Neural cell (in vitro differentiated cells): ENCODE results near the gene LILRB4. TPM values are rescaled to one million over a fixed set of nuclear protein-coding genes. Genes with fewer than 3 reads are reported as not detected.

Experiments
- H2AFZ ChIP-seq: fragments of 200-600, 300-800 bp; sonication (generic), shearing (Covaris generic); 2 replicates; pipeline ENCODE4 v1.6.0; 2014; ENCODE audit warnings: low read depth, mild to moderate bottlenecking, antibody characterized with exemption, low read length, moderate library complexity
- H3F3A ChIP-seq: fragments of 200-600 bp; shearing (Covaris generic); 2 replicates; pipeline ENCODE4 v1.6.1; 2016; ENCODE audit warnings: mild to moderate bottlenecking, moderate library complexity, mixed read lengths, antibody characterized with exemption, low read length; ENCODE audit not compliant: insufficient read depth, poor library complexity, severe bottlenecking
- H3K27ac ChIP-seq: fragments of 200-600, 300-800 bp; sonication (generic), shearing (Covaris generic); 2 replicates; pipeline ENCODE4 v1.5.1; 2014; ENCODE audit warnings: mild to moderate bottlenecking, low read length, moderate library complexity
- H3K27me3 ChIP-seq: fragments of 300-800, 200-600 bp; sonication (generic), shearing (Covaris generic); 2 replicates; pipeline ENCODE4 v1.6.0; 2014; ENCODE audit warnings: mild to moderate bottlenecking, low read depth, low read length, moderate library complexity; ENCODE audit not compliant: insufficient read depth
- H3K36me3 ChIP-seq: fragments of 300-800, 200-600 bp; sonication (generic), shearing (Covaris generic); 2 replicates; pipeline ENCODE4 v1.5.1; 2014; ENCODE audit warnings: mild to moderate bottlenecking, antibody characterized with exemption, low read length, moderate library complexity; ENCODE audit not compliant: insufficient read depth
- H3K4me2 ChIP-seq: fragments of 300-800, 200-600 bp; sonication (generic), shearing (Covaris generic); 2 replicates; pipeline ENCODE4 v1.6.0; 2014; ENCODE audit warnings: mild to moderate bottlenecking, low read length
- H3K4me3 ChIP-seq: fragments of 300-800, 200-600 bp; sonication (generic), shearing (Covaris generic); 2 replicates; pipeline ENCODE4 v1.5.1; 2014; ENCODE audit warnings: mild to moderate bottlenecking, low read length, moderate library complexity
- H3K79me2 ChIP-seq: fragments of 200-600 bp; shearing (Covaris generic); replicated peaks from 2 replicates; pipeline ENCODE4 v1.6.0; 2014; ENCODE audit warnings: mild to moderate bottlenecking, low read length, moderate library complexity; ENCODE audit not compliant: insufficient read depth
- H3K9ac ChIP-seq: fragments of 300-800, 200-600 bp; sonication (generic), shearing (Covaris generic); 2 replicates; pipeline ENCODE4 v1.6.1; 2016; ENCODE audit warnings: mild to moderate bottlenecking, low read length, mixed read lengths
- H3K9me2 ChIP-seq: fragments of 200-600 bp; shearing (Covaris generic); 2 replicates; pipeline ENCODE4 v1.6.1; 2016; ENCODE audit warnings: mild to moderate bottlenecking, low read length, mixed read lengths; ENCODE audit not compliant: insufficient read depth
- H3K9me3 ChIP-seq: fragments of 200-600, 300-800 bp; sonication (generic), shearing (Covaris generic); 2 replicates; pipeline ENCODE4 v1.6.1; 2016; ENCODE audit warnings: mild to moderate bottlenecking, mixed run types, low read length, moderate library complexity, mixed read lengths
- H4K20me1 ChIP-seq: fragments of 200-600 bp; shearing (Covaris generic); 2 replicates; pipeline ENCODE4 v1.6.1; 2016; ENCODE audit warnings: mild to moderate bottlenecking, mixed run types; ENCODE audit not compliant: insufficient read depth
- CTCF ChIP-seq: fragments of 450-650 bp; IDR thresholded peaks from 2 replicates; pipeline ENCODE4 v1.5.1; 2014; ENCODE audit warnings: antibody characterized with exemption, mild to moderate bottlenecking, moderate library complexity; ENCODE audit not compliant: poor library complexity, severe bottlenecking
- EP300 ChIP-seq: fragments of 450-650 bp; conservative IDR thresholded peaks from 2 replicates; pipeline ENCODE4 v1.6.1; 2014; ENCODE audit warnings: antibody characterized with exemption, mild to moderate bottlenecking, moderate library complexity; ENCODE audit not compliant: poor library complexity, severe bottlenecking
- EZH2 ChIP-seq: fragments of 200-600, 300-800 bp; shearing (Covaris generic), sonication (generic); IDR thresholded peaks from 2 replicates; pipeline ENCODE4 v1.6.1; 2014; ENCODE audit warnings: antibody characterized with exemption, low read length, borderline replicate concordance, mild to moderate bottlenecking; ENCODE audit not compliant: insufficient read depth, poor library complexity, severe bottlenecking
- MXI1 ChIP-seq: fragments of 450-650 bp; conservative IDR thresholded peaks from 2 replicates; pipeline ENCODE4 v1.6.1; 2014; ENCODE audit warnings: antibody characterized with exemption, mild to moderate bottlenecking; ENCODE audit not compliant: poor library complexity, severe bottlenecking
- POLR2AphosphoS5 ChIP-seq: IDR thresholded peaks from 2 replicates; pipeline ENCODE4 v1.6.1; 2012
- RAD21 ChIP-seq: fragments of 450-650 bp; conservative IDR thresholded peaks from 2 replicates; pipeline ENCODE4 v1.6.1; 2014; ENCODE audit warnings: antibody characterized with exemption, mild to moderate bottlenecking, moderate library complexity
- SMC3 ChIP-seq: fragments of 450-650 bp; conservative IDR thresholded peaks from 2 replicates; pipeline ENCODE4 v1.6.1; 2014; ENCODE audit warnings: antibody characterized with exemption, mild to moderate bottlenecking, moderate library complexity; ENCODE audit not compliant: poor library complexity
- TAF1 ChIP-seq: IDR thresholded peaks from 2 replicates; pipeline ENCODE4 v1.6.1; 2012; ENCODE audit warnings: low read depth
- polyA plus RNA-seq: library from polyadenylated mRNA; depleted of rRNA; stranded (reverse); fragments of >200 nt; gene quantifications from 2 replicates; pipeline ENCODE4 v1.2.3, GENCODE V29; 2014
- TF ChIP-seq, protein P1 (sequence below): IDR thresholded peaks from 2 replicates; pipeline ENCODE4 v1.6.1; 2012; ENCODE audit warnings: borderline replicate concordance

The LILRB4 gene
- polyA plus RNA-seq, 1 donor from 2014 or later = not detected

DNA sequence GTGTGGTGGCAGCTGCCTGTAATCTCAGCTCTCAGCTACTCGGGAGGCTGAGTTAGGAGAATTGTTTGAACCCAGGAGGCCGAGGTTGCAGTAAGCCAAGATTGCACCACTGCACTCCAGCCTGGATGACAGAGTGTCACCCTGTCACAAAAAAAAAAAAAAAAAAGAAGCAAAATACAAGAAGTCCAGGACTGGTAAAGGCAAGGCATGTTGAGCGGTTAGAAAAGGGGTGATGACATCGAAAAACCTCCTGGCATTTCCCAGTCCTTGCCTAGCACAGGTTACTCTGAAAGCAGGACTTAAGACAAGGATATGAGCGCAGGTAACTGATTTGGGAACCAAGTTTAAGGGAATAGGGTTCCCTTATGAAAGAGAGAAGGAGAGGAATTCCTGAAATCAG, 2.5 kb upstream of the LILRB4 start:
- H3K9me3 ChIP-seq = no peaks in the 10 kb centered on the region
- H4K20me1 ChIP-seq = no peaks in the 10 kb centered on the region
- H3F3A ChIP-seq = no peaks in the 10 kb centered on the region
- no peak overlapping the region for H3K27ac ChIP-seq
- no peak overlapping the region for H3K9ac ChIP-seq
- H3K27me3 ChIP-seq = no peaks in the 10 kb centered on the region
- no peak overlapping the region for H3K4me3 ChIP-seq
- H3K9me2 ChIP-seq = no peaks in the 10 kb centered on the region
- H2AFZ ChIP-seq = no peak overlapping the region
- no peaks in the 10 kb centered on the region for H3K79me2 ChIP-seq
- H3K36me3 ChIP-seq = no peaks in the 10 kb centered on the region
- TF ChIP-seq RAD21 (no peak), EP300 (no peak), POLR2AphosphoS5 (no peak), EZH2 (no peak), CTCF (no peak), SMC3 (no peak), MXI1 (no peak), TAF1 (no peak)
- TF ChIP-seq, protein P1, sequence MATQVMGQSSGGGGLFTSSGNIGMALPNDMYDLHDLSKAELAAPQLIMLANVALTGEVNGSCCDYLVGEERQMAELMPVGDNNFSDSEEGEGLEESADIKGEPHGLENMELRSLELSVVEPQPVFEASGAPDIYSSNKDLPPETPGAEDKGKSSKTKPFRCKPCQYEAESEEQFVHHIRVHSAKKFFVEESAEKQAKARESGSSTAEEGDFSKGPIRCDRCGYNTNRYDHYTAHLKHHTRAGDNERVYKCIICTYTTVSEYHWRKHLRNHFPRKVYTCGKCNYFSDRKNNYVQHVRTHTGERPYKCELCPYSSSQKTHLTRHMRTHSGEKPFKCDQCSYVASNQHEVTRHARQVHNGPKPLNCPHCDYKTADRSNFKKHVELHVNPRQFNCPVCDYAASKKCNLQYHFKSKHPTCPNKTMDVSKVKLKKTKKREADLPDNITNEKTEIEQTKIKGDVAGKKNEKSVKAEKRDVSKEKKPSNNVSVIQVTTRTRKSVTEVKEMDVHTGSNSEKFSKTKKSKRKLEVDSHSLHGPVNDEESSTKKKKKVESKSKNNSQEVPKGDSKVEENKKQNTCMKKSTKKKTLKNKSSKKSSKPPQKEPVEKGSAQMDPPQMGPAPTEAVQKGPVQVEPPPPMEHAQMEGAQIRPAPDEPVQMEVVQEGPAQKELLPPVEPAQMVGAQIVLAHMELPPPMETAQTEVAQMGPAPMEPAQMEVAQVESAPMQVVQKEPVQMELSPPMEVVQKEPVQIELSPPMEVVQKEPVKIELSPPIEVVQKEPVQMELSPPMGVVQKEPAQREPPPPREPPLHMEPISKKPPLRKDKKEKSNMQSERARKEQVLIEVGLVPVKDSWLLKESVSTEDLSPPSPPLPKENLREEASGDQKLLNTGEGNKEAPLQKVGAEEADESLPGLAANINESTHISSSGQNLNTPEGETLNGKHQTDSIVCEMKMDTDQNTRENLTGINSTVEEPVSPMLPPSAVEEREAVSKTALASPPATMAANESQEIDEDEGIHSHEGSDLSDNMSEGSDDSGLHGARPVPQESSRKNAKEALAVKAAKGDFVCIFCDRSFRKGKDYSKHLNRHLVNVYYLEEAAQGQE = no peak
- no peak overlapping the region for H3K4me2 ChIP-seq

DNA sequence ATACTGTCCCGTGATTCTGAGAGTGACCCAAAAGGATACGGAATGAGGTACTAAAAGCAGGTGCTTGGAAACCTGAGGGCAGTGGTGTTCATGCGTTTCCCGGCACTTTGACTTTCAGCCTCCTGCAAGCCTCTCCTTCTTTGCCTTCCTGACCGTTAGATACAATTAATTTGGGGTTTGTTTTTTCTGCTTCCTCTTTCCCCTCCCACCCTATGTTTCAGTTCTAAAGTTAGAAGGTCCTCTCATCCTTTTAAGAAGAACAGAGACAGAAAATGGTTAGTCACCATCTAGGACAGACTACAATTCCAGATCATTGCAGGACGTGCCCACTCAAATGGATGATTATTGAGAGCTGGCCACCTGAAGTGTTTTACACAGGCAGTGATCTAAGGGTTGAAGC, 1.8 kb upstream of the LILRB4 start:
- no peak overlapping the region for H3K4me3 ChIP-seq
- H2AFZ ChIP-seq = no peak overlapping the region
- no peaks in the 10 kb centered on the region for H3K27me3 ChIP-seq
- H3K79me2 ChIP-seq = no peaks in the 10 kb centered on the region
- no peak overlapping the region for H3K4me2 ChIP-seq
- no peaks in the 10 kb centered on the region for H3K36me3 ChIP-seq
- no peaks in the 10 kb centered on the region for H3F3A ChIP-seq
- H3K9ac ChIP-seq = no peak overlapping the region
- H3K9me3 ChIP-seq = no peaks in the 10 kb centered on the region
- H3K9me2 ChIP-seq = no peaks in the 10 kb centered on the region
- no peaks in the 10 kb centered on the region for H4K20me1 ChIP-seq
- TF ChIP-seq SMC3 (no peak), RAD21 (no peak), EP300 (no peak), MXI1 (no peak), EZH2 (no peak), CTCF (no peak), TAF1 (no peak), POLR2AphosphoS5 (no peak)
- TF ChIP-seq, protein P1 = no peak
- H3K27ac ChIP-seq = no peak overlapping the region
